GM12873 (cell line): ENCODE data around the gene SEBOX.

Experiments used
- TF ChIP-seq, protein P1 (sequence below): IDR thresholded peaks from 2 replicates; pipeline ENCODE4 v1.5.1; 2012; ENCODE audit warnings: low read depth, mild to moderate bottlenecking, moderate library complexity, low read length, control low read depth; ENCODE audit not compliant: insufficient read depth; ENCODE audit errors: missing control alignments

The SEBOX gene, protein sequence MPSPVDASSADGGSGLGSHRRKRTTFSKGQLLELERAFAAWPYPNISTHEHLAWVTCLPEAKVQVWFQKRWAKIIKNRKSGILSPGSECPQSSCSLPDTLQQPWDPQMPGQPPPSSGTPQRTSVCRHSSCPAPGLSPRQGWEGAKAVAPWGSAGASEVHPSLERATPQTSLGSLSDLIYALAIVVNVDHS

DNA sequence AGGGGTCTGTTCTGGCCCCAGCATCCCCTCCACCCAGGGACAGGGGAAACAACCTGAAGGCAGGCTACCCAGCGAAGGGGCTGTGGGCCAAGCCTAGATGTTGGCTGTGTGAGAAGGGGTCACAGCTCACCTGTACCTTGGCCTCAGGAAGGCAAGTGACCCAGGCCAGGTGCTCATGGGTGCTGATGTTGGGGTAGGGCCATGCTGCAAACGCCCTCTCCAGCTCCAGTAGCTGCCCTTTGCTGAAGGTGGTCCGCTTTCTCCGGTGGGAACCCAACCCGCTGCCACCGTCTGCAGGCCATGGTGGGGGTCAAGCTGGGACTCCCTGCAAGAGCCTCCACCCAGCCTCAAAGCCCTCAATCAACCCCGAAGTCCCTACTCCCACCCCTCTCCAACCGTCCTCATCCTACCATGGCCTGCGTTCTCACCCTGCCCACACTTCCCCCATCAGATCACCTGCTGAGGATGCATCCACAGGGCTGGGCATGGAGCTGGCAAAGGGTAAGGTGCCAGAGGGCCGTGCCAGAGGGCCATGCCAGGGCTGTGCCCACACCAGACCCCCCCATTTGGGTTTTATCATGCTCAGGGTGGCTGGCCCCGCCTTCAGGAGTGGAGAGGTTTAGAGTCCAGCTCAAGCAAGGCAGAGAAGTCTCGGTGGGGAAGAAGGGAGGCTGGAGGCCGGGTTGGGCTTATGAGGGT, at the start of gene SEBOX:
Gene SEBOX, minus strand, starts transcription at position 535 of the 699 bp plus-strand sequence. Its CDS starts 48 bp downstream, at position 487.
- TF ChIP-seq, protein P1, sequence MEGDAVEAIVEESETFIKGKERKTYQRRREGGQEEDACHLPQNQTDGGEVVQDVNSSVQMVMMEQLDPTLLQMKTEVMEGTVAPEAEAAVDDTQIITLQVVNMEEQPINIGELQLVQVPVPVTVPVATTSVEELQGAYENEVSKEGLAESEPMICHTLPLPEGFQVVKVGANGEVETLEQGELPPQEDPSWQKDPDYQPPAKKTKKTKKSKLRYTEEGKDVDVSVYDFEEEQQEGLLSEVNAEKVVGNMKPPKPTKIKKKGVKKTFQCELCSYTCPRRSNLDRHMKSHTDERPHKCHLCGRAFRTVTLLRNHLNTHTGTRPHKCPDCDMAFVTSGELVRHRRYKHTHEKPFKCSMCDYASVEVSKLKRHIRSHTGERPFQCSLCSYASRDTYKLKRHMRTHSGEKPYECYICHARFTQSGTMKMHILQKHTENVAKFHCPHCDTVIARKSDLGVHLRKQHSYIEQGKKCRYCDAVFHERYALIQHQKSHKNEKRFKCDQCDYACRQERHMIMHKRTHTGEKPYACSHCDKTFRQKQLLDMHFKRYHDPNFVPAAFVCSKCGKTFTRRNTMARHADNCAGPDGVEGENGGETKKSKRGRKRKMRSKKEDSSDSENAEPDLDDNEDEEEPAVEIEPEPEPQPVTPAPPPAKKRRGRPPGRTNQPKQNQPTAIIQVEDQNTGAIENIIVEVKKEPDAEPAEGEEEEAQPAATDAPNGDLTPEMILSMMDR: no peak

- TF ChIP-seq, protein P1: no peak
Measured at GRCh38 chr17:28413804-28414203, 48.8 kb upstream of the SEBOX start.

- TF ChIP-seq, protein P1: no peak
Measured at GRCh38 chr17:28412099-28412498, 47.1 kb upstream of the SEBOX start.

DNA sequence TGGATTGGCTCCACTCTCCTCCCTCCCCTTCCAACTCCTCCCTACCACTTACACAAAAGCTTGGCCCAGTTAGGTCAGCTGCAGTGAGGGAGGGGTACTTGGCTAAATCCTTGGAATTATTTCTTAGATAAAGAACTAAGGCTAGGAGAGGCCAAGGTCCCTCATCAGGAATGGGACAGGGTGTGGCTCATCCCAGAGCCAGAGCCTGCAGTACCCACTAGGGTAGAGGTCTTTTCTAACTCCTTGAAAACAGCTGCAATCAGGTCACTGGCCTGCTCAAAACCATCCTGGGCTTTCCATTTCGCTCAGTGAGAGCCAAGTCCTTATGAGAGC, 42.9 kb upstream of the SEBOX start:
- TF ChIP-seq, protein P1: no peak

DNA sequence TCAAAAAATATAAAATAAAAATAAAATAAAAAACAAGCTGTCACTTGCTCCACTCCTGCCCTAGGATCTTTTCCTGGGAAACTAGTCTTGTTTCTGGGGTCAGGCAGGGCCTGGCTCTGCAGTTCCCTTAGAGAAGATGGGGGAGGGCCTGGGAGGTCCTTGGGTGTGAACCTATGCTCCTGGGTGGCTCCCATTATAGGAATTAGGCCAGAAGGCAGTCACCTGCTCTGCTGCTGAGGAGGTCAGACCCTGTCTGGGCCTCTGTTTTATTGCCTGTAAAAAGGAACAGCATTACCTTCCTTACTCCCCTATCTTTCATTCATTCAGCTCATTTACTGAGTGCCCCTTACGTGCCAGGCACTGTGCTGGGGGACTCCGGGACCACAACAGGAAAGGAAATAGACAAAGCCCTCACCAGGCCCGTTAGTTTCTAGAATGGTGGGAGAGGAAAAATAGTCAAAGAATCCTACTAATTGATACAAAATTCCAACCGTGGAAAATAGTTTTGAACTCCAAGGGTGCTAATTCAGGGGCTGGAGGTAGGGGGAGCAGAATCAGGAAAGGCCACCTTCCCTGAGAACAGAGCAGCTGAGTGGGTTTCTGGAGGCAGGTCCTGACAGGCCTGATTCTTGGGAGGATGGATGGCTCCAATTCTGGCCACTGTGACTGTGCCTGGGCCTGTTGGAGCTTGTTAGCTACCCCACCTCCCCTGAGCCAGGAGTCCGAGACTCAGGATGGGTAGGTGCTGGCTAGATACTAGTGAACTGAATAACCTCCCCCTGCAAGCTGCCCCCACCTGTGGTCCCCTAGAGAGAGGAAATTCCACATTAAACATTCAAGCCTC, 42.4 kb upstream of the SEBOX start:
- TF ChIP-seq, protein P1: no peak

- TF ChIP-seq, protein P1: no peak
Measured at GRCh38 chr17:28406473-28406814, 41.4 kb upstream of the SEBOX start.
